Stimulated activated CD4-positive, alpha-beta T cell treated with anti-CD3 and anti-CD28 coated beads, Interleukin-1b, Interleukin-23, amount 100 ng/mL, for 48 hours (primary cell): ENCODE results near the gene CX3CR1.
A peak's percentile ranks its signal among the peaks of the same experiment; 100 is the strongest.

ENCODE experiments used
- DNase-seq: peaks from one replicate; pipeline ENCODE4 v3.0.0-alpha.2; 2020

The CX3CR1 gene

GRCh38 chr3:39290255-39290654, 10.4 kb upstream of the CX3CR1 start:
- no peak for DNase-seq

- no peak for DNase-seq
Measured at GRCh38 chr3:39289107-39289506, 9.3 kb upstream of the CX3CR1 start.

GRCh38 chr3:39288300-39288808, 8.5 kb upstream of the CX3CR1 start:
- DNase-seq: peak; percentile 86

- DNase-seq: no peak
Measured at GRCh38 chr3:39287216-39288164, 7.7 kb upstream of the CX3CR1 start.

GRCh38 chr3:39286771-39287170, 6.9 kb upstream of the CX3CR1 start:
- DNase-seq: no peak

- DNase-seq: no peak
Measured at GRCh38 chr3:39285332-39285731, 5.5 kb upstream of the CX3CR1 start.

GRCh38 chr3:39284457-39284881, 4.6 kb upstream of the CX3CR1 start:
- no peak for DNase-seq

- no peak for DNase-seq
Measured at GRCh38 chr3:39282057-39282456, 2.2 kb upstream of the CX3CR1 start.

- no peak for DNase-seq
Measured at GRCh38 chr3:39281533-39281932, 1.7 kb upstream of the CX3CR1 start.

GRCh38 chr3:39280571-39280970, 735 bp upstream of the CX3CR1 start:
- DNase-seq: no peak

- no peak for DNase-seq
Measured at GRCh38 chr3:39278616-39278935, 1.3 kb downstream of the CX3CR1 start.

GRCh38 chr3:39277893-39278615, 1.8 kb downstream of the CX3CR1 start:
- DNase-seq: no peak

- DNase-seq: no peak
Measured at GRCh38 chr3:39276746-39277145, 3.1 kb downstream of the CX3CR1 start.

GRCh38 chr3:39275963-39276593, 3.8 kb downstream of the CX3CR1 start:
- DNase-seq: no peak

GRCh38 chr3:39275052-39275451, 4.8 kb downstream of the CX3CR1 start:
- no peak for DNase-seq

GRCh38 chr3:39273119-39273518, 6.7 kb downstream of the CX3CR1 start:
- no peak for DNase-seq

- no peak for DNase-seq
Measured at GRCh38 chr3:39272191-39272590, 7.6 kb downstream of the CX3CR1 start.

- no peak for DNase-seq
Measured at GRCh38 chr3:39271363-39271914, 8.4 kb downstream of the CX3CR1 start.

- no peak for DNase-seq
Measured at GRCh38 chr3:39269528-39269927, 10.3 kb downstream of the CX3CR1 start.

- no peak for DNase-seq
Measured at GRCh38 chr3:39268549-39268900, 11.3 kb downstream of the CX3CR1 start.

- DNase-seq: peak; percentile 83
Measured at GRCh38 chr3:39267631-39268548, 11.9 kb downstream of the CX3CR1 start.

- DNase-seq: no peak
Measured at GRCh38 chr3:39264053-39264452, 15.8 kb downstream of the CX3CR1 start.
